GF-D8 (cell line): ENCODE data around the gene COL20A1.
"Not testable (repeated sequence)": the region's sequence is repeated elsewhere in the genome, so short reads cannot be mapped to it uniquely, and the experiment has no call there.

ENCODE experiments used
- DNase-seq: peaks from one replicate; lab custom pipeline; 2025; lab: John Stamatoyannopoulos, UW

The COL20A1 gene

GRCh38 chr20:63334356-63334755 is 41.4 kb downstream of the COL20A1 start:
- DNase-seq = no peak

- DNase-seq = not testable (repeated sequence)
These were observed 42.1 kb downstream of the COL20A1 start for GRCh38 chr20:63335060-63335459.

- DNase-seq = no peak
These were observed 42.7 kb downstream of the COL20A1 start for GRCh38 chr20:63335711-63336110.

DNA sequence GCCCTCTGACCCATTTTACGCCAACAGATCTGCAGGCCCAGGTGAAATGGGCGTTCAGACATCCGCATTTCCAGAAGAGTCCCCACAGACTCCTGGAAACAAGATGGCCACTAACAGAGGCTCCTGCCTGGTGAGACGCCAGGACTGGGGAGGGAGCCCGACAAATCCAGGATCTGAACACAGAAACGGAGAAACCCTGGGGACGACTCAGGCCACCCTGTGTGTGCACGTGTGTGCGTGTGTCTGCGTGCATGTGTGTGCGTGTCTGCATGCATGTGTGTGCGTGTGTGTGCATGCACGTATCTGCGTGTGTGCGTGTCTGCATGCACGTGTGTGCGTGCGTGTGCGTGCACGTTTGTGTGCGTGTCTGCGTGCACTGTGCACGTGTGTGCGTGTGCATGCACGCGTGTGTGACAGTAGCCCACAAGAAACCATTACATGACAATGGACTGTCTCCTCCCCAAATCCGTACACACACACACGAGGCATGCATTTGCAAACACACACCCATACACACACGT is 43.3 kb downstream of the COL20A1 start:
- no peak for DNase-seq

DNA sequence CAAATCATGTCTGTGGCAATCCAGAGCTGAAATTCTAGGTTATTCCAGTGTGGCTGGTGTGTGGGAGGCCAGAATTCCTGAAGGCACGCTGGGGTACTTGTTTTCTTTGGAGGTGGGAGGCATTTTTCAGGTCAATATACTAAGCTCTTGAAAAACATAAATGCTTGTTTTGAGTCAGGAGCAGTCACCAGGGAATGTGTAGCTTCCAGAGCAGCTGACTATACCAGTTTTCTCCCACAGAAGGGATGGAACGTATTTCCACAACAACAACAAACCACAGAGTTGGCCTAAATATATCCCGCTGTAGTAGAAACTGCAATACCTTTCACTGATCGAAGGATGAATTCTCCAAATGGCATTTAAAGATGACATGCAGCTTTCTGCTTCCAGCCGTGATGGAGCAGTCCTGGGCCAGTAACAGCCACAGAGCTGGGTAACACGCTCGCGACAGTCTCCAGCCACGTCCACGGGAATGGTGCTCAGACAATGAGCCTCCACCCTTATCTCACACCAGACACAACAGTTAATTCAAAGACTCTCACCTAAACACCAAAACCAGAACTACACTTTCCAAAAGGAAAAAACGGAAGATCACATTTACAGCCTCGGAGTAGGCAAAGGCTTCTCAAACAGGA is 44.9 kb downstream of the COL20A1 start:
- DNase-seq = no peak

GRCh38 chr20:63339154-63340094 is 46.4 kb downstream of the COL20A1 start:
- not testable (repeated sequence) for DNase-seq

DNA sequence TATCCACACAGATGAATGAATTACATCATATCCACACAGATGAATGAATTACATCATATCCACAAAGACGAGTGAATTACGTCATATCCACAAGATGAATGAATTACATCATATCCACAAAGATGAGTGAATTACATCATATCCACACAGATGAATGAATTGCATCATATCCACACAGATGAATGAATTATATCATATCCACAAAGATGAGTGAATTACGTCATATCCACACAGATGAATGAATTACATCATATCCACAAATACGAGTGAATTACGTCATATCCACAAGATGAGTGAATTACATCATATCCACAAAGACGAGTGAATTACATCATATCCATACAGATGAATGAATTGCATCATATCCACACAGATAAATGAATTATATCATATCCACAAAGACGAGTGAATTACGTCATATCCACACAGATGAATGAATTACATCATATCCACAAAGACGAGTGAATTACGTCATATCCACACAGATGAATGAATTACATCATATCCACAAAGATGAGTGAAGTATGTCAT is 47.2 kb downstream of the COL20A1 start:
- DNase-seq = not testable (repeated sequence)

GRCh38 chr20:63342561-63343459 is 49.8 kb downstream of the COL20A1 start:
- DNase-seq = no peak

- DNase-seq = no peak
These were observed 50.8 kb downstream of the COL20A1 start for GRCh38 chr20:63343460-63344445.

GRCh38 chr20:63344616-63345327 is 51.8 kb downstream of the COL20A1 start:
- no peak for DNase-seq

DNA sequence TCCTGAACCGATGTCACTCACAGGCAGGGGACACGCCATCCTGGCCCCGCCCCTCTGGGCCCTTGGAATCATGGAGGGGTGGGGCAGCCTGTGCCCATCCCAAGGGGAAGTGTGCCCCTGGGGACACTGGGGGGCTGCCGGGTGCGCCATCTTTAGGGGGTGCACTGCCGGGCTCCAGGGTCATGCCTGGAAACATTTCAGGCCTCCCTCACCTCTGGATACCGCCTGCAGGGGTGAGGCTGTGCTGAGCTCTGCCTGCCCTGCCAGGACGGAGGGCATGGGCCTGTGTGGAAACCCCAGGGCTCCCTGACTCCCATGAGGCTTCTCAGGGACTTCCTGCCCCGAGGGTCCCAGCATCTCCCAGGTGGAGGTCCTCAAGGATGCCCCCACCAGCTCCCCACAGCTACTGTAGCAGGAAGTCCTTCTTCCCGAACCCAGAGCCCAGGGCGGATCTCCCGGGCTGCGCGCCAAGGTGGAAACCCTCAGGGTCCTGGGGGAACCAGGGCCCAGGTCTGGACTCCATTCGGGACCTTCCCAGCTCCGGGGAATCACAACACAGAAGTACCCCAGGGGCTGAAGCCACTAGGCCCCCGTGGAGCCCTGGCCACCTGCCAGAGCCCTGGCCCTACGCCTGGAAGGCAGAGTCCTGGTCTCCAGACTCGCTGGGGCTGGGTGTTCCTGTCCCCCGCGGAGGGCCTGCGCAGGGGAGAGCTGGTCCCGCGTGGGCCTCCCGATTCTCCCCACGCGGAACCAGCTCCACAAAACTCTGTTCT is 52.5 kb downstream of the COL20A1 start:
- DNase-seq = no peak

DNA sequence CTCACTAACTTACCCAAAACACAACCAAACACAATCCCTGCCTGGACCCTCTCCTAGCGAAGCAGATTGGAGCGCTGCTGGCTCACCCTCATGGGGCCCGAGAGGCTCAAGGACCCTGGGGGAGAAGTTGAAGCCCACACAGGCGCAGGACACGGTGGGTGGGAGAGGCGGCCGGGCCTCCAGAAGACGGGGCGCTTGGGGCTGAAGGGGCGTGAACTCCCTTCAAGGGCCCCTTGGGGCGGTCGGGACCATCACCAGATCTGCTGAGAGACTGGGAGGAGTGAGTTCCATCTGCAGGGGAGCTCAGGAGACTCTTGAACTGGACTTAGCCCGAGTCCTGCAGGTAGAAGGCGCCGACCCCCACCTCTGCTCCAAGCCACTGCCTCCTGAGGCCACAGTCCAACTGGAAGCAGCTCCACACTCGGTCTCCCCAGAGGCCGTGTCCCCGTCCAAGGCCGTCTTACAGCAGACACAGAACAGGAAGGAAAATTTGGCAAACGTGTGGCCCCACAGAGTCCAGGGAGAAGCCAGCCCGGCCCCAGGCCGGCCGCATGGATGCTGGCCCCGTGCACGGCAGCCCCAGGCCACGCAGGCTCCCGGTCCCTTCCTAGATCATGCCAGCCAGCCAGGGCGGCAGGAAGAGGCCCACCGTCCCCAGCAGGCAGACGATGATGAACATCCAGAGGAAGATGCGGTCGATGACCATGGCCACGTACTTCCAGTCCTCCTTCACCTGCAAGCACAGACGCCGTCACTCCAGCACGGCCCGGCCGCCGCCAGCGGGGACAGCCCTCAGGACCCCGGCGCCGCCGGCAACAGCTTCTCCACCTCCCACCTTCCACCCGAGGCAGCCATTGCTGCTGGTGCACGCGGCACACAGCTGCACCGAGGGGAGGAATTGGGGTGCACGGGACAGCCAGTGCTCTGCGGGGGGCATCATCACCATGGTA is 53.4 kb downstream of the COL20A1 start:
- no peak for DNase-seq

GRCh38 chr20:63347081-63347741 is 54.2 kb downstream of the COL20A1 start:
- no peak for DNase-seq

- DNase-seq = no peak
These were observed 55.2 kb downstream of the COL20A1 start for GRCh38 chr20:63347950-63348827.

- DNase-seq = no peak
These were observed 56.0 kb downstream of the COL20A1 start for GRCh38 chr20:63348828-63349515.

DNA sequence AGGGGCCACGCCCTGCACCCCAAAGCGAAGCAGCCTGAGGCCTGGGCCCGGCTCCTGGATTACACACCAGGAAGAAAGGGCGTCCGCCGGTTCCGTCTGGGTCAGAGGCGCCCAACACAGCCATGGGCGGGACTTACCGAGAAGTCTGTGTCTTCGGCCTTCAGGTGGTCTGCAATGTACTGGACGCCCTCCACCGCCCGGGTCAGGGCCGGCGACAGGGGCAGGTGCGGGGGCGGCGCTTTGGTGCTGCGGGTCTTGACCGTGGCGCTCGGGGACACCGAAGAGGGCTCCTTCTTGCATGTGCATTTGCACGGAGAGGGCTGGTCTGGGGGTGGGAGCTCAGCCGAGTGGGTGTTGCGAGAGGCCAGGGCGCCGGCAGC is 56.5 kb downstream of the COL20A1 start:
- no peak for DNase-seq
